ENCODE results near the gene P2RX3.

- TF ChIP-seq CTCF (conservative IDR thresholded peaks at IDR 0.05) (no peak), ZFX (IDR thresholded peaks at IDR 0.05) (no peak)
Measured at GRCh38 chr11:57407010-57407920, 69.1 kb downstream of the P2RX3 start.

Measured in C4-2B (cell line).